ENCODE data around the gene MARCKSL1.

The MARCKSL1 gene

GRCh38 chr1:32352831-32353383 lies 16.9 kb upstream of the MARCKSL1 start:
- DNase-seq (ENCODE audit: low spot score), result no peak

- DNase-seq (ENCODE audit: low spot score), result no peak
Measured at GRCh38 chr1:32352239-32352745, 16.3 kb upstream of the MARCKSL1 start.

- DNase-seq (ENCODE audit: low spot score), result peak; percentile 97
Measured at GRCh38 chr1:32351399-32352238, 15.6 kb upstream of the MARCKSL1 start.

GRCh38 chr1:32350785-32351398 lies 14.9 kb upstream of the MARCKSL1 start:
- peak; percentile 85 for DNase-seq (ENCODE audit: low spot score)

GRCh38 chr1:32349211-32349708 lies 13.2 kb upstream of the MARCKSL1 start:
- no peak for DNase-seq (ENCODE audit: low spot score)

- no peak for DNase-seq (ENCODE audit: low spot score)
Measured at GRCh38 chr1:32346532-32347157, 10.6 kb upstream of the MARCKSL1 start.

- no peak for DNase-seq (ENCODE audit: low spot score)
Measured at GRCh38 chr1:32345289-32345827, 9.3 kb upstream of the MARCKSL1 start.

GRCh38 chr1:32342704-32343103 lies 6.7 kb upstream of the MARCKSL1 start:
- DNase-seq (ENCODE audit: low spot score), result no peak

GRCh38 chr1:32341971-32342370 lies 5.9 kb upstream of the MARCKSL1 start:
- no peak for DNase-seq (ENCODE audit: low spot score)

GRCh38 chr1:32341186-32341757 lies 5.2 kb upstream of the MARCKSL1 start:
- DNase-seq (ENCODE audit: low spot score), result no peak

GRCh38 chr1:32339363-32339978 lies 3.4 kb upstream of the MARCKSL1 start:
- DNase-seq (ENCODE audit: low spot score), result no peak

- no peak for DNase-seq (ENCODE audit: low spot score)
Measured at GRCh38 chr1:32338637-32339145, 2.7 kb upstream of the MARCKSL1 start.

GRCh38 chr1:32337855-32338636 lies 2.0 kb upstream of the MARCKSL1 start:
- peak; percentile 38 for DNase-seq (ENCODE audit: low spot score)

- DNase-seq (ENCODE audit: low spot score), result peak; percentile 79
Measured at GRCh38 chr1:32336963-32337675, 1.1 kb upstream of the MARCKSL1 start.

- DNase-seq (ENCODE audit: low spot score), result no peak
Measured at GRCh38 chr1:32336591-32336932, 529 bp upstream of the MARCKSL1 start.

- no peak for DNase-seq (ENCODE audit: low spot score)
Measured at GRCh38 chr1:32335535-32335789, 571 bp downstream of the MARCKSL1 start.

- peak; percentile 78 for DNase-seq (ENCODE audit: low spot score)
Measured at GRCh38 chr1:32334864-32335534, 1.0 kb downstream of the MARCKSL1 start.

GRCh38 chr1:32334274-32334861 lies 1.7 kb downstream of the MARCKSL1 start:
- no peak for DNase-seq (ENCODE audit: low spot score)
